ENCODE data around the gene CASK.

DNA sequence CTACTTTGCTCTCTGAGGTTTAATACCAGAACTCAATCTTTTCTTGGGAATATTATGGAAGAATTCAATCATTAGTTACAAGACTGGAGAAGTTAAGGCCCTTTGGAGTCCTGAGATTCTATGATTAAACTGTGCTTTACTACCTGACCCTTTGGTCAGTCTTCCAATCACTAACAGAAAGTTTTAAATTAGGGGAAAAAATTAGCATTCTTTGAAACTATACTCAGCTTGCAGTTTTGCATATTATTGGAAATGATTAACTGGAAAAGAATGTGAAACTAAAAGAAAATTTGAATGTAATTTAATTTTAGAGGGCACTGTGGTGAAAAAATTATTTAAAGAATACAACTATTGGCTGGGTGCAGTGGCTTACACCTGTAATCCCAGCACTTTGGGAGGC lies 253.2 kb downstream of the CASK start:
- TF ChIP-seq POLR2AphosphoS5 (IDR thresholded peaks at IDR 0.05; ENCODE audit: low read depth, low read length) (no peak), POLR2A (IDR thresholded peaks at IDR 0.05; ENCODE audit: low read depth, low read length) (no peak)
